Activated CD8-positive, alpha-beta memory T cell treated with anti-CD3 and anti-CD28 coated beads, Interleukin-2, amount 10 ng/mL, durations not matched to agents 7 days and 5 days (primary cell): ENCODE results near the gene DOCK8. TPM values are rescaled to one million over a fixed set of nuclear protein-coding genes. Genes with fewer than 3 reads are reported as not detected.
A peak's percentile ranks its signal among the peaks of the same experiment; 100 is the strongest.

Experiments
- ATAC-seq: fragments of 150-1000 bp; cut with Tn5 transposase; one replicate; pipeline ENCODE4 v1.10.0; 2021; ENCODE audit warnings: moderate library complexity
- CTCF ChIA-PET: fragments of 350-600 bp; sonication (Branson Sonifier 250); formaldehyde crosslinking; loops from one replicate; lab custom pipeline; 2021; ENCODE audit warnings: antibody characterized with exemption; lab: Charles Lee
- DNase-seq: peaks from one replicate; pipeline ENCODE4 v3.0.0-alpha.2; 2020
- H3K27ac Mint-ChIP-seq: one replicate; pipeline ENCODE4 v1.8.0; 2021; ENCODE audit warnings: mild to moderate bottlenecking, mixed read lengths
- H3K27me3 Mint-ChIP-seq: one replicate; pipeline ENCODE4 v1.8.0; 2021; ENCODE audit warnings: mixed read lengths
- H3K36me3 Mint-ChIP-seq: one replicate; pipeline ENCODE4 v1.8.0; 2021; ENCODE audit warnings: mild to moderate bottlenecking, mixed read lengths
- H3K4me1 Mint-ChIP-seq: one replicate; pipeline ENCODE4 v1.8.0; 2021; ENCODE audit warnings: mixed read lengths
- H3K4me3 Mint-ChIP-seq: one replicate; pipeline ENCODE4 v1.8.0; 2021; ENCODE audit warnings: mild to moderate bottlenecking, moderate library complexity, mixed read lengths
- H3K9me3 Mint-ChIP-seq: one replicate; pipeline ENCODE4 v1.8.0; 2022; ENCODE audit warnings: low read depth, mixed read lengths
- total RNA-seq, 2 experiments: library from RNA; stranded (reverse); gene quantifications; one replicate each; pipeline ENCODE4 v1.2.3, GENCODE V29; 2021

Gene DOCK8
- total RNA-seq, 2 experiments from 2014 or later = 374 to 389 TPM

GRCh38 chr9:279674-280073 is 65.0 kb downstream of the DOCK8 start:
- no peak overlapping the region for H3K4me3 Mint-ChIP-seq
- peak; percentile 7 for ATAC-seq
- H3K9me3 Mint-ChIP-seq = no peaks in the 10 kb centered on the region
- no peaks in the 10 kb centered on the region for H3K27me3 Mint-ChIP-seq
- no peak overlapping the region for H3K27ac Mint-ChIP-seq
- peaks cover 50% of the 10 kb centered on the region for H3K36me3 Mint-ChIP-seq
- H3K4me1 Mint-ChIP-seq = peaks cover 46% of the 10 kb centered on the region
- DNase-seq = peak; percentile 65
- CTCF ChIA-PET = interaction anchor here (1.4 kb wide), 2 partner anchors 34 to 64 kb away, joined by 4 to 10 read pairs; partner anchors contain the start of gene DOCK8

GRCh38 chr9:281741-282645 is 67.3 kb downstream of the DOCK8 start:
- H3K36me3 Mint-ChIP-seq = peaks cover 54% of the 10 kb centered on the region
- peak overlapping the region; percentile 76 for H3K4me3 Mint-ChIP-seq
- ATAC-seq (peak; percentile 37), DNase-seq (peak; percentile 51)
- no peaks in the 10 kb centered on the region for H3K9me3 Mint-ChIP-seq
- CTCF ChIA-PET = interaction anchor here (0.8 to 2.3 kb wide), 2 partner anchors 10 to 67 kb away, joined by 5 to 8 read pairs; partner anchors contain the start of gene DOCK8
- peaks cover 41% of the 10 kb centered on the region for H3K4me1 Mint-ChIP-seq
- H3K27ac Mint-ChIP-seq = peak overlapping the region; percentile 87
- no peaks in the 10 kb centered on the region for H3K27me3 Mint-ChIP-seq

- peaks cover 58% of the 10 kb centered on the region for H3K4me1 Mint-ChIP-seq
- DNase-seq (no peak), ATAC-seq (no peak)
- no peaks in the 10 kb centered on the region for H3K27me3 Mint-ChIP-seq
- H3K4me3 Mint-ChIP-seq = no peak overlapping the region
- CTCF ChIA-PET = interaction anchor here (3.4 kb wide), 1 partner anchor 71 kb away, joined by 14 read pairs; the partner anchor contains the start of gene DOCK8
- no peak overlapping the region for H3K27ac Mint-ChIP-seq
- peaks cover 87% of the 10 kb centered on the region for H3K36me3 Mint-ChIP-seq
- H3K9me3 Mint-ChIP-seq = no peaks in the 10 kb centered on the region
Observed at GRCh38 chr9:286071-286740, 71.5 kb downstream of the DOCK8 start.

- Mint-ChIP-seq H3K4me1 (peaks cover 46% of the 10 kb centered on the region), H3K27me3 (no peaks in the 10 kb centered on the region), H3K9me3 (no peaks in the 10 kb centered on the region), H3K36me3 (peaks cover 81% of the 10 kb centered on the region), H3K27ac (no peak overlapping the region), H3K4me3 (no peak overlapping the region)
- CTCF ChIA-PET = no interaction called here
- ATAC-seq = no peak
- no peak for DNase-seq
Observed at GRCh38 chr9:289121-289520, 74.5 kb downstream of the DOCK8 start.

- Mint-ChIP-seq H3K9me3 (no peaks in the 10 kb centered on the region), H3K27me3 (no peaks in the 10 kb centered on the region), H3K36me3 (peaks cover 77% of the 10 kb centered on the region), H3K4me3 (no peak overlapping the region), H3K4me1 (peaks cover 55% of the 10 kb centered on the region), H3K27ac (no peak overlapping the region)
- DNase-seq (no peak), ATAC-seq (no peak)
- CTCF ChIA-PET = no interaction called here
Observed at GRCh38 chr9:292915-293314, 78.2 kb downstream of the DOCK8 start.

GRCh38 chr9:295576-295975 is 80.9 kb downstream of the DOCK8 start:
- CTCF ChIA-PET = interaction anchor here (0.6 to 1.1 kb wide), 2 partner anchors 20 to 79 kb away, joined by 3 to 4 read pairs; no protein-coding TSS in a partner anchor
- H3K9me3 Mint-ChIP-seq = no peaks in the 10 kb centered on the region
- H3K4me3 Mint-ChIP-seq = no peak overlapping the region
- no peak overlapping the region for H3K27ac Mint-ChIP-seq
- H3K4me1 Mint-ChIP-seq = peaks cover 53% of the 10 kb centered on the region
- no peaks in the 10 kb centered on the region for H3K27me3 Mint-ChIP-seq
- DNase-seq (no peak), ATAC-seq (no peak)
- peaks cover 73% of the 10 kb centered on the region for H3K36me3 Mint-ChIP-seq

- peaks cover 75% of the 10 kb centered on the region for H3K36me3 Mint-ChIP-seq
- peak overlapping the region; percentile 56 for H3K27ac Mint-ChIP-seq
- no peak for DNase-seq
- CTCF ChIA-PET = interaction anchor here (1.1 kb wide), 1 partner anchor 19 kb away, joined by 4 read pairs; no protein-coding TSS in a partner anchor
- ATAC-seq = no peak
- H3K27me3 Mint-ChIP-seq = no peaks in the 10 kb centered on the region
- H3K9me3 Mint-ChIP-seq = no peaks in the 10 kb centered on the region
- no peak overlapping the region for H3K4me3 Mint-ChIP-seq
- peaks cover 52% of the 10 kb centered on the region for H3K4me1 Mint-ChIP-seq
Observed at GRCh38 chr9:296411-296810, 81.7 kb downstream of the DOCK8 start.

- Mint-ChIP-seq H3K4me3 (no peak overlapping the region), H3K4me1 (peaks cover 52% of the 10 kb centered on the region), H3K27ac (peak overlapping the region; percentile 56), H3K27me3 (no peaks in the 10 kb centered on the region), H3K36me3 (peaks cover 82% of the 10 kb centered on the region), H3K9me3 (no peaks in the 10 kb centered on the region)
- DNase-seq = peak; percentile 59
- ATAC-seq = peak; percentile 88
- CTCF ChIA-PET = interaction anchor here (1.0 kb wide), 1 partner anchor 55 kb away, joined by 3 read pairs; no protein-coding TSS in a partner anchor
Observed at GRCh38 chr9:297104-297972, 82.7 kb downstream of the DOCK8 start.

- Mint-ChIP-seq H3K4me3 (no peak overlapping the region), H3K27me3 (no peaks in the 10 kb centered on the region), H3K36me3 (peaks cover 78% of the 10 kb centered on the region), H3K9me3 (no peaks in the 10 kb centered on the region), H3K27ac (no peak overlapping the region), H3K4me1 (peaks cover 9% of the 10 kb centered on the region)
- no peak for DNase-seq
- CTCF ChIA-PET = no interaction called here
- ATAC-seq = no peak
Observed at GRCh38 chr9:303502-303901, 88.8 kb downstream of the DOCK8 start.

- Mint-ChIP-seq H3K4me1 (peaks cover 7% of the 10 kb centered on the region), H3K27me3 (no peaks in the 10 kb centered on the region), H3K36me3 (peaks cover 75% of the 10 kb centered on the region), H3K9me3 (no peaks in the 10 kb centered on the region), H3K27ac (no peak overlapping the region), H3K4me3 (no peak overlapping the region)
- CTCF ChIA-PET = no interaction called here
- no peak for DNase-seq
- ATAC-seq = no peak
Observed at GRCh38 chr9:304106-304505, 89.4 kb downstream of the DOCK8 start.

GRCh38 chr9:304519-305185 is 90.0 kb downstream of the DOCK8 start:
- no peaks in the 10 kb centered on the region for H3K27me3 Mint-ChIP-seq
- H3K4me1 Mint-ChIP-seq = peaks cover 7% of the 10 kb centered on the region
- H3K4me3 Mint-ChIP-seq = no peak overlapping the region
- H3K36me3 Mint-ChIP-seq = peaks cover 75% of the 10 kb centered on the region
- H3K27ac Mint-ChIP-seq = peak overlapping the region; percentile 55
- H3K9me3 Mint-ChIP-seq = no peaks in the 10 kb centered on the region
- CTCF ChIA-PET = no interaction called here
- ATAC-seq = no peak
- no peak for DNase-seq

- Mint-ChIP-seq H3K36me3 (peaks cover 63% of the 10 kb centered on the region), H3K27ac (no peak overlapping the region), H3K9me3 (no peaks in the 10 kb centered on the region), H3K27me3 (no peaks in the 10 kb centered on the region), H3K4me3 (no peak overlapping the region), H3K4me1 (no peaks in the 10 kb centered on the region)
- CTCF ChIA-PET = interaction anchor here (0.8 kb wide), 2 partner anchors 19 to 90 kb away, joined by 3 read pairs; no protein-coding TSS in a partner anchor
- DNase-seq (peak; percentile 51), ATAC-seq (peak; percentile 61)
Observed at GRCh38 chr9:306907-307306, 92.2 kb downstream of the DOCK8 start.
